CD14-positive monocyte (primary cell): Measurements from ENCODE around the gene NTRK3. TPM values are rescaled to one million over a fixed set of nuclear protein-coding genes. Genes with fewer than 3 reads are reported as not detected.

Experiments
- DNase-seq, 3 donors: peaks; one replicate each; pipeline ENCODE4 v3.0.0-alpha.2; 2011 to 2022
- H2AFZ ChIP-seq: 2 replicates; pipeline ENCODE4 v1.6.0; 2012; ENCODE audit warnings: mild to moderate bottlenecking, low read depth, low read length, inconsistent platforms; ENCODE audit not compliant: insufficient read depth, poor library complexity, severe bottlenecking
- H3K27ac ChIP-seq, 2 donors: 1 replicate in 1 of 2; 2 replicates in 1 of 2; pipeline ENCODE4 v1.5.1; 2012 to 2013; ENCODE audit warnings: low read length in 2 of 2, control low read depth in 1 of 2, inconsistent platforms in 1 of 2, low read depth in 1 of 2, mild to moderate bottlenecking in 1 of 2
- H3K27me3 ChIP-seq, 2 donors: one replicate each; pipeline versions ENCODE4 v1.6.0 to v1.6.1; 2011 to 2013; ENCODE audit warnings: low read length in 2 of 2; ENCODE audit not compliant: control insufficient read depth in 2 of 2, insufficient read depth in 2 of 2
- H3K36me3 ChIP-seq, 2 donors: replicated peaks in 1 of 2; 1 replicate in 1 of 2; 2 replicates in 1 of 2; pipeline versions ENCODE4 v1.5.1 to v1.6.1; 2012 to 2013; ENCODE audit warnings: low read length in 2 of 2, control low read depth in 1 of 2, inconsistent platforms in 1 of 2, mild to moderate bottlenecking in 1 of 2; ENCODE audit not compliant: insufficient read depth in 2 of 2, control insufficient read depth in 1 of 2
- H3K4me1 ChIP-seq, 2 donors: 1 replicate in 1 of 2; 2 replicates in 1 of 2; pipeline versions ENCODE4 v1.5.1 to v1.6.1; 2012 to 2013; ENCODE audit warnings: low read length in 2 of 2, control low read depth in 1 of 2, inconsistent platforms in 1 of 2, mild to moderate bottlenecking in 1 of 2, moderate library complexity in 1 of 2; ENCODE audit not compliant: insufficient read depth in 2 of 2, control insufficient read depth in 1 of 2
- H3K4me2 ChIP-seq: replicated peaks from 2 replicates; pipeline ENCODE3; 2012; ENCODE audit warnings: low read length, moderate library complexity, mild to moderate bottlenecking; ENCODE audit not compliant: poor library complexity, severe bottlenecking; ENCODE audit errors: extremely low read depth
- H3K4me3 ChIP-seq, 3 experiments: fragments of 200-600 bp in 1 of 3; sonication (generic) in 1 of 3; replicated peaks in 1 of 3; 1 replicate in 2 of 3; 2 replicates in 1 of 3; pipeline ENCODE4 v1.5.1; 2011 to 2013; ENCODE audit warnings: low read length in 3 of 3, mild to moderate bottlenecking in 3 of 3, control low read depth in 2 of 3, low read depth in 2 of 3, inconsistent platforms in 1 of 3, moderate library complexity in 1 of 3
- H3K79me2 ChIP-seq: 2 replicates; pipeline ENCODE4 v1.6.0; 2012; ENCODE audit warnings: mild to moderate bottlenecking, control low read depth, inconsistent platforms, low read length, moderate library complexity; ENCODE audit not compliant: insufficient read depth
- H3K9ac ChIP-seq: 2 replicates; pipeline ENCODE4 v1.6.0; 2017; ENCODE audit warnings: low read length, mild to moderate bottlenecking; ENCODE audit not compliant: insufficient read depth, poor library complexity, severe bottlenecking
- H3K9me3 ChIP-seq, 2 donors: replicated peaks in 1 of 2; 1 replicate in 1 of 2; 2 replicates in 1 of 2; pipeline versions ENCODE4 v1.5.1 to v1.6.1; 2012 to 2013; ENCODE audit warnings: low read length in 2 of 2, control low read depth in 1 of 2; ENCODE audit not compliant: control insufficient read depth in 1 of 2, insufficient read depth in 1 of 2
- H4K20me1 ChIP-seq: 2 replicates; pipeline ENCODE4 v1.6.0; 2012; ENCODE audit warnings: mild to moderate bottlenecking, low read length, control low read depth, moderate library complexity; ENCODE audit not compliant: insufficient read depth
- H3K27ac Mint-ChIP-seq, 7 donors: one replicate each; pipeline ENCODE4 v1.8.0; 2020; ENCODE audit warnings: mild to moderate bottlenecking in 7 of 7, mixed read lengths in 7 of 7, moderate library complexity in 6 of 7, inconsistent platforms in 2 of 7
- H3K27me3 Mint-ChIP-seq, 3 donors: one replicate each; pipeline ENCODE4 v1.8.0; 2021 to 2022; ENCODE audit warnings: low read depth in 3 of 3, mild to moderate bottlenecking in 3 of 3, mixed read lengths in 3 of 3, moderate library complexity in 3 of 3, inconsistent platforms in 1 of 3
- H3K36me3 Mint-ChIP-seq, 2 donors: one replicate each; pipeline ENCODE4 v1.8.0; 2020; ENCODE audit warnings: mixed read lengths in 2 of 2, inconsistent platforms in 1 of 2, mild to moderate bottlenecking in 1 of 2
- H3K4me1 Mint-ChIP-seq: one replicate; pipeline ENCODE4 v1.8.0; 2020; ENCODE audit warnings: mild to moderate bottlenecking, mixed read lengths
- H3K4me3 Mint-ChIP-seq, 2 donors: one replicate each; pipeline ENCODE4 v1.8.0; 2020; ENCODE audit warnings: mild to moderate bottlenecking in 2 of 2, mixed read lengths in 2 of 2, moderate library complexity in 1 of 2
- H3K9me3 Mint-ChIP-seq, 7 donors: one replicate each; pipeline ENCODE4 v1.8.0; 2020 to 2022; ENCODE audit warnings: mixed read lengths in 7 of 7, mild to moderate bottlenecking in 6 of 7, moderate library complexity in 6 of 7, inconsistent platforms in 2 of 7
- WGBS: methylation state at CpG from one replicate; pipeline ENCODE4 v1.1.5; 2013; ENCODE audit warnings: missing lambda C conversion rate; ENCODE audit not compliant: insufficient coverage; 5-methylcytosine and 5-hydroxymethylcytosine counted together
- intact Hi-C, 2 donors: fragments of 100-400 bp; cut with micrococcal nuclease; formaldehyde crosslinking; loops; one replicate each; pipeline versions ENCODE4 v1.15.0 to v1.15.1; 2023
- polyA plus RNA-seq, 3 donors: library from polyadenylated mRNA; depleted of rRNA in 1 of 3; unstranded in 2 of 3; stranded (reverse) in 1 of 3; fragments of 300-500 nt in 2 of 3; fragments of >200 nt in 1 of 3; fragmentation: Illumina TruSeq in 2 of 3; gene quantifications; 1 replicate in 2 of 3; 2 replicates in 1 of 3; pipeline ENCODE4 v1.2.3, GENCODE V29; 2012 to 2021
- TF ChIP-seq, protein P1 (sequence below): fragments of 200-600 bp; IDR thresholded peaks from one replicate; pipeline ENCODE4 v1.8.0; 2022; ENCODE audit warnings: antibody characterized with exemption, mild to moderate bottlenecking

The NTRK3 gene
- polyA plus RNA-seq, 3 donors, result not detected

DNA sequence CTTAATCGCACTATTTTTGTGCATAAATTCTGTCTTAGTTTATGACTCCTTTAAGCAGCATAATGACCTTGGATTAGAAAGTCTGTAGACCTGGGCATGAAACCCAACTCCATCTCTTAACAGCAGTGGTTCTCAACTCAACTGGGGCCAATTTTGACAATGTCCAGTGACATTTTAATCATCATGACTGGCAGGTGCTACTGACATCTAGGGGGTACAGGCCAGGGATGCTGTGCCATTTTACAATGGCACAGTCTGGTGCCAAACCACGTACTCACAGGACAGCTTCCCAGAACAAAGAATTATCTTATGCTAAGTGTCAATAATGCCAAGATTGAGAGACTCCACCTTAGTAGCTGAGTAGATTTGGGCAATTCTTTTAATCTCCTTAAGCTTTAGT lies 405.0 kb downstream of the NTRK3 start:
- intact Hi-C loops, result no loop called here
- H3K9me3 ChIP-seq, result no peaks in the 10 kb centered on the region
- H3K27ac ChIP-seq, result no peak overlapping the region
- no peak overlapping the region for H3K4me2 ChIP-seq
- no peak overlapping the region for H2AFZ ChIP-seq
- no peak for DNase-seq
- H3K4me1 ChIP-seq, result no peaks in the 10 kb centered on the region
- no peaks in the 10 kb centered on the region for H3K27me3 ChIP-seq
- H3K4me1 Mint-ChIP-seq, result no peaks in the 10 kb centered on the region
- TF ChIP-seq, protein P1, sequence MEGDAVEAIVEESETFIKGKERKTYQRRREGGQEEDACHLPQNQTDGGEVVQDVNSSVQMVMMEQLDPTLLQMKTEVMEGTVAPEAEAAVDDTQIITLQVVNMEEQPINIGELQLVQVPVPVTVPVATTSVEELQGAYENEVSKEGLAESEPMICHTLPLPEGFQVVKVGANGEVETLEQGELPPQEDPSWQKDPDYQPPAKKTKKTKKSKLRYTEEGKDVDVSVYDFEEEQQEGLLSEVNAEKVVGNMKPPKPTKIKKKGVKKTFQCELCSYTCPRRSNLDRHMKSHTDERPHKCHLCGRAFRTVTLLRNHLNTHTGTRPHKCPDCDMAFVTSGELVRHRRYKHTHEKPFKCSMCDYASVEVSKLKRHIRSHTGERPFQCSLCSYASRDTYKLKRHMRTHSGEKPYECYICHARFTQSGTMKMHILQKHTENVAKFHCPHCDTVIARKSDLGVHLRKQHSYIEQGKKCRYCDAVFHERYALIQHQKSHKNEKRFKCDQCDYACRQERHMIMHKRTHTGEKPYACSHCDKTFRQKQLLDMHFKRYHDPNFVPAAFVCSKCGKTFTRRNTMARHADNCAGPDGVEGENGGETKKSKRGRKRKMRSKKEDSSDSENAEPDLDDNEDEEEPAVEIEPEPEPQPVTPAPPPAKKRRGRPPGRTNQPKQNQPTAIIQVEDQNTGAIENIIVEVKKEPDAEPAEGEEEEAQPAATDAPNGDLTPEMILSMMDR, result no peak
- no peak overlapping the region for H3K4me3 ChIP-seq
- no peaks in the 10 kb centered on the region for H3K79me2 ChIP-seq
- peaks cover 0 to 6% (median 0%) of the 10 kb centered on the region in 7 donors for H3K9me3 Mint-ChIP-seq
- peaks cover 0 to 2% (median 1%) of the 10 kb centered on the region in 3 donors for H3K27me3 Mint-ChIP-seq
- no peak overlapping the region for H3K4me3 Mint-ChIP-seq
- WGBS, result no CpG with 5 or more reads among the region's 2 CpGs
- H3K36me3 Mint-ChIP-seq, result no peaks in the 10 kb centered on the region
- H3K36me3 ChIP-seq, result no peaks in the 10 kb centered on the region
- no peaks in the 10 kb centered on the region for H4K20me1 ChIP-seq
- H3K27ac Mint-ChIP-seq, result no peak overlapping the region
- no peak overlapping the region for H3K9ac ChIP-seq

DNA sequence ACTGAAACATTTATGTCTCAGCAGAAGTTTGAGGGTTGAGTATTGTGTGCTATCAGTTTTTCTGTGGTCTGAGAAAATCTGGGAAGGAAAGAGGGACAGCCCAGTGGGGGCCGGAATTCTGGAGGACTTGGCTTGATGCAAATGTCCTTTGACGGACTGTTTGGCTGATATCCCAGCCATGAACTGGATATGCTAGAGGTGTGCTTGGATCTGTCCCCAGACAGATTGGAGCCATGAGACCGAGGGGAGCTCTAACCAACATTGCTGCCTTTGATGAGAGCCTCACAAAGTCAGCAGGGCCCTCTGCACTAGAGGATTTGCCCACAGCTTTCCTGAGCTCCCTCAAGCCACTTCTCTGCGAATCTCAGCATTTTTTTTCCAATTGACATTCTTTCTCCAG lies 405.6 kb downstream of the NTRK3 start:
- Histone ChIP-seq H2AFZ (no peak overlapping the region), H4K20me1 (no peaks in the 10 kb centered on the region), H3K4me3 (no peak overlapping the region), H3K4me1 (no peaks in the 10 kb centered on the region), H3K9me3 (no peaks in the 10 kb centered on the region), H3K4me2 (no peak overlapping the region), H3K9ac (no peak overlapping the region), H3K27me3 (no peaks in the 10 kb centered on the region), H3K36me3 (no peaks in the 10 kb centered on the region), H3K27ac (no peak overlapping the region), H3K79me2 (no peaks in the 10 kb centered on the region)
- Mint-ChIP-seq H3K9me3 (peaks cover 0 to 6% (median 0%) of the 10 kb centered on the region in 7 donors), H3K27me3 (peaks cover 0 to 2% (median 1%) of the 10 kb centered on the region in 3 donors), H3K4me3 (no peak overlapping the region), H3K27ac (no peak overlapping the region), H3K4me1 (no peaks in the 10 kb centered on the region), H3K36me3 (no peaks in the 10 kb centered on the region)
- TF ChIP-seq, protein P1, result no peak
- intact Hi-C loops, result no loop called here
- 74% methylated on average over 3 of the region's 4 CpGs for WGBS
- no peak for DNase-seq
